Stomach (tissue), 4 donors: ENCODE measurements around the gene PLD3.

ENCODE experiments used
- EP300 ChIP-seq: sonication (generic); formaldehyde crosslinking; IDR thresholded peaks from one replicate; pipeline ENCODE4 v1.6.1; 2017; ENCODE audit warnings: antibody characterized with exemption
- POLR2A ChIP-seq, 4 donors: fragments of 450-650 bp; IDR thresholded peaks; one replicate each; pipeline ENCODE4 v1.6.1; 2016; ENCODE audit warnings: antibody characterized with exemption in 4 of 4, control low read depth in 2 of 4, mild to moderate bottlenecking in 1 of 4, moderate library complexity in 1 of 4
- POLR2AphosphoS5 ChIP-seq, 3 donors: sonication (generic); formaldehyde crosslinking; IDR thresholded peaks; one replicate each; pipeline ENCODE4 v1.6.1; 2016; ENCODE audit warnings: antibody characterized with exemption in 3 of 3
- TF ChIP-seq, protein P1 (sequence below), 7 experiments: fragments of 450-650 bp in 4 of 7; fragments of 200-600 bp in 3 of 7; sonication (generic) in 3 of 7; IDR thresholded peaks; one replicate each; pipeline ENCODE4 v1.5.1; 2016 to 2019; ENCODE audit warnings: antibody characterized with exemption in 7 of 7, control low read depth in 2 of 7, mild to moderate bottlenecking in 1 of 7

DNA sequence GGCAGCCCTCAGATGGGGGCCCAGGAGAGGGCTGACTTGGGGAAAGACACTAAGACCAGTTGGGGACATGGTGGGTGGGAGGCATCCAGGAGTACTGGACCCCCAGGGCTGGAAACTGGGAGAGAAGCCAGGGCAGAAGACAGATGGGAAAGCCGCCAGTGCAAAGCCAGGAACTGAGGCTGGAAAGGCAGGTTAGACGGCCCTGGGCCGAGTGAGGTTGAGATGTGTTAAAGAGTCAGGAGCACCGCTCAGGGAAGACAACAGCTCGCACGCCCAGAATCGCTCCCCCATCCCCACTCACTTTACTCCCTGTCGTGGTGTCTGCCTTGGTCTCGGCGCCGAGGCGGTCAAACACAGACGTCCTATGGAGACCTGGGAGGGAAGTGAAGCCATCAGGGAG is 24.8 kb upstream of the PLD3 start:
- TF ChIP-seq, protein P1, sequence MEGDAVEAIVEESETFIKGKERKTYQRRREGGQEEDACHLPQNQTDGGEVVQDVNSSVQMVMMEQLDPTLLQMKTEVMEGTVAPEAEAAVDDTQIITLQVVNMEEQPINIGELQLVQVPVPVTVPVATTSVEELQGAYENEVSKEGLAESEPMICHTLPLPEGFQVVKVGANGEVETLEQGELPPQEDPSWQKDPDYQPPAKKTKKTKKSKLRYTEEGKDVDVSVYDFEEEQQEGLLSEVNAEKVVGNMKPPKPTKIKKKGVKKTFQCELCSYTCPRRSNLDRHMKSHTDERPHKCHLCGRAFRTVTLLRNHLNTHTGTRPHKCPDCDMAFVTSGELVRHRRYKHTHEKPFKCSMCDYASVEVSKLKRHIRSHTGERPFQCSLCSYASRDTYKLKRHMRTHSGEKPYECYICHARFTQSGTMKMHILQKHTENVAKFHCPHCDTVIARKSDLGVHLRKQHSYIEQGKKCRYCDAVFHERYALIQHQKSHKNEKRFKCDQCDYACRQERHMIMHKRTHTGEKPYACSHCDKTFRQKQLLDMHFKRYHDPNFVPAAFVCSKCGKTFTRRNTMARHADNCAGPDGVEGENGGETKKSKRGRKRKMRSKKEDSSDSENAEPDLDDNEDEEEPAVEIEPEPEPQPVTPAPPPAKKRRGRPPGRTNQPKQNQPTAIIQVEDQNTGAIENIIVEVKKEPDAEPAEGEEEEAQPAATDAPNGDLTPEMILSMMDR (IDR thresholded peaks at IDR 0.05) = no peak
- TF ChIP-seq POLR2A (IDR thresholded peaks at IDR 0.05) (no peak), EP300 (no peak), POLR2AphosphoS5 (IDR thresholded peaks at IDR 0.05) (no peak)
